HuH-7 (cell line): ENCODE results near the gene FRMPD2.
A peak's percentile ranks its signal among the peaks of the same experiment; 100 is the strongest.

Source experiments
- DNase-seq: peaks from one replicate; pipeline ENCODE4 v3.0.0; 2011; ENCODE audit warnings: low spot score

The FRMPD2 gene

GRCh38 chr10:48274636-48275035 lies at the start of gene FRMPD2:
FRMPD2 (minus strand) TSS chr10:48274696; CDS start chr10:48274567, 129 bp downstream.
- DNase-seq = no peak

- DNase-seq = no peak
Observed at GRCh38 chr10:48322017-48322416, 47.5 kb upstream of the FRMPD2 start.

GRCh38 chr10:48317321-48317990 lies 43.0 kb upstream of the FRMPD2 start:
- DNase-seq = no peak

- no peak for DNase-seq
Observed at GRCh38 chr10:48316236-48316635, 41.7 kb upstream of the FRMPD2 start.

- DNase-seq = no peak
Observed at GRCh38 chr10:48314107-48314506, 39.6 kb upstream of the FRMPD2 start.

GRCh38 chr10:48309711-48310226 lies 35.3 kb upstream of the FRMPD2 start:
- DNase-seq = peak; percentile 36

GRCh38 chr10:48307711-48308018 lies 33.2 kb upstream of the FRMPD2 start:
- no peak for DNase-seq

GRCh38 chr10:48306870-48307710 lies 32.6 kb upstream of the FRMPD2 start:
- peak; percentile 39 for DNase-seq

GRCh38 chr10:48306265-48306869 lies 31.9 kb upstream of the FRMPD2 start, which contains the start of gene MAPK8:
MAPK8 (plus strand) TSS chr10:48306677; CDS start chr10:48401661, 94,984 bp downstream.
- DNase-seq = peak; percentile 82

- no peak for DNase-seq
Observed at GRCh38 chr10:48305905-48306264, 31.4 kb upstream of the FRMPD2 start.

GRCh38 chr10:48302515-48303476 lies 28.3 kb upstream of the FRMPD2 start:
- DNase-seq = no peak

- DNase-seq = no peak
Observed at GRCh38 chr10:48300556-48300955, 26.1 kb upstream of the FRMPD2 start.

GRCh38 chr10:48299692-48300091 lies 25.2 kb upstream of the FRMPD2 start:
- no peak for DNase-seq

GRCh38 chr10:48299066-48299465 lies 24.6 kb upstream of the FRMPD2 start:
- DNase-seq = no peak

GRCh38 chr10:48296576-48297098 lies 22.1 kb upstream of the FRMPD2 start:
- DNase-seq = no peak

GRCh38 chr10:48294431-48294830 lies 19.9 kb upstream of the FRMPD2 start:
- DNase-seq = no peak

GRCh38 chr10:48292616-48293015 lies 18.1 kb upstream of the FRMPD2 start:
- DNase-seq = no peak

GRCh38 chr10:48291190-48291589 lies 16.7 kb upstream of the FRMPD2 start:
- no peak for DNase-seq

- DNase-seq = no peak
Observed at GRCh38 chr10:48290286-48290685, 15.8 kb upstream of the FRMPD2 start.

GRCh38 chr10:48289501-48290238 lies 15.2 kb upstream of the FRMPD2 start:
- DNase-seq = peak; percentile 34

GRCh38 chr10:48288661-48289060 lies 14.2 kb upstream of the FRMPD2 start:
- no peak for DNase-seq
